Pulmonary artery endothelial cell (primary cell): ENCODE measurements around the gene SH2D1B. TPM values are rescaled to one million over a fixed set of nuclear protein-coding genes. Genes with fewer than 3 reads are reported as not detected.
A peak's percentile ranks its signal among the peaks of the same experiment; 100 is the strongest.

Experiments used
- DNase-seq: peaks from one replicate; pipeline ENCODE4 v3.0.0-alpha.2; 2011; ENCODE audit warnings: low read depth, low spot score
- total RNA-seq: library from RNA; depleted of rRNA; stranded (reverse); fragments of >200 nt; gene quantifications from 2 replicates; pipeline ENCODE4 v1.2.3, GENCODE V29; 2014

Gene SH2D1B
- total RNA-seq, 1 donor from 2014 or later: not detected

GRCh38 chr1:162398999-162399580, 12.8 kb downstream of the SH2D1B start:
- no peak for DNase-seq

DNA sequence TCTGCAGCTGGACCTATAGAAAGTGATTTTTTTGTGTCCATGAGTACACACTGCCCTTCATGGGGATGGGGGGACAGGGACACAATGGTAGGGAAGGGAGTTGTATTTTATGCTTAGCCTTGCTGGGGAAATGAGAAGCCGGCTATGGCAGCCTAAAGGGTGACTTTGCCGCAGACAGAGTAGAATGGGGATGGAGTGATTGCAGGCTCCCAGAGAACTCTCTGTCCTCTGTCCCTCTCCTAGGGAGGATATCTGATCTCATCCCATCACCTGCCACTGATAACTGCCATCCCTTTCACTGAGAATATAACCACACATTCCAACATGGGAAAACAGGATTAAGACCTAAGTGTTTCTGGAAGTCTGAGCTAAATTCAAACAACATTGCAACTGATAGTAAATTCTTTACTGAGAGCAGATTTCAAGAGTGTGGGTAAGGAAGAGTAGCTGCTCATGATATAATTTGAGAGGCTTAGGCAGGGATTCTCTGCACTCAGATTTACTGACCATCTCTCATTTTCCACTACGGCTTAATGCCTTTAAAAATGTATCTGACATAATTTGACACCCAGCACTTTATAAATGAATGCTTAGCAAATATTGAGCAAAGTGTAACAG, 13.9 kb downstream of the SH2D1B start:
- no peak for DNase-seq

DNA sequence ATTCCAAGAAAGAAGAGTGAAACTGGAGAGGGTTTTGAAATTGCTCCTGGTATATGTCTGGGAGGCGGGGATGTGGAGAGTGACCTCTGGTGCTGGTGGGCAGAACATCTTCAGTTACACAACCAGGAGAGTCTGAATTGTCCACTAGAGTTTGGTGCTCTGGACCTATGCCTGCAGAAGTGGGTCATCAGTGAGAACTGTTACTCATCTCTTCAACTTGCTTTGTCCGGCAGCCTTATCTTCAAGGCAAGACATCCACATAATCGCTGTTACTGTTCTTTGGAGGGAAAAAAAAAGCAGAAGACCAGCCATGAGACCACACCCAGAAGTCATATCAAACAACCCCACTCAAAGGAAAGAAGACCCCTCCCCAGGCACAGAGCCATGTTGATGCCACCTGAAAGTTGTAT, 14.9 kb downstream of the SH2D1B start:
- DNase-seq: no peak

DNA sequence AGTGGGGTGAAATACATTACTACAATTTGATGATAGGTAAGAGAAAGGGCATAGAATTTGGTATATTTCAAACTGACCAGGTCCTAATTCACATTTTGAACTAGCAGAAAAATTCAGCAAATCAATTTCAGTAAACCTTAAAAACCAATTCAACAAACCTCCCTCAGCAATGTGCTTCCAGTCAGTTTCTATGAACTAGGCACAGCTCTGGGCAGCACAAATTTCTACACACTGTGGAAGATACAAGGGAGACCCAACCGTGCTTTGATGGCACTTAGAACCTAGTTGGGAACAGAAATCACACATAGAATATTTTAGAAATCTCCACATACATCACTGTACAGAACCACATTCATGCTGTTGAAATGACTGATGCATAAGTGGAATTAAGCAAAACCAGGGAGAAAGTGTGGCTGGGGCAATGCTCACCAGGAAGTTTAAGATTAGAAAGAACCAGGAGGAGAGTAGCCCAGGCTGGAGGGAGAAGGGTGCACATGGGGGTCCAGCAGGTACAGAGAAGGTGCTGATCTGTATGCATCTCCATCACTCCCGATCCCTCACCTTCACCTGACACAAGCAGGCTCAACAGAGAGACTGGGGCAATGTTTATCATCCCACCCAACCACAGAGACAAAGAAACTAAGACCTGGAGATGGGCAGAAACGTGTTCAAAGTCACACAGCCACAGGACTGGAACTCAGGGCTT, 15.6 kb downstream of the SH2D1B start:
- DNase-seq: no peak

- peak; percentile 15 for DNase-seq
Measured at GRCh38 chr1:162391790-162392563, 20.0 kb downstream of the SH2D1B start.

DNA sequence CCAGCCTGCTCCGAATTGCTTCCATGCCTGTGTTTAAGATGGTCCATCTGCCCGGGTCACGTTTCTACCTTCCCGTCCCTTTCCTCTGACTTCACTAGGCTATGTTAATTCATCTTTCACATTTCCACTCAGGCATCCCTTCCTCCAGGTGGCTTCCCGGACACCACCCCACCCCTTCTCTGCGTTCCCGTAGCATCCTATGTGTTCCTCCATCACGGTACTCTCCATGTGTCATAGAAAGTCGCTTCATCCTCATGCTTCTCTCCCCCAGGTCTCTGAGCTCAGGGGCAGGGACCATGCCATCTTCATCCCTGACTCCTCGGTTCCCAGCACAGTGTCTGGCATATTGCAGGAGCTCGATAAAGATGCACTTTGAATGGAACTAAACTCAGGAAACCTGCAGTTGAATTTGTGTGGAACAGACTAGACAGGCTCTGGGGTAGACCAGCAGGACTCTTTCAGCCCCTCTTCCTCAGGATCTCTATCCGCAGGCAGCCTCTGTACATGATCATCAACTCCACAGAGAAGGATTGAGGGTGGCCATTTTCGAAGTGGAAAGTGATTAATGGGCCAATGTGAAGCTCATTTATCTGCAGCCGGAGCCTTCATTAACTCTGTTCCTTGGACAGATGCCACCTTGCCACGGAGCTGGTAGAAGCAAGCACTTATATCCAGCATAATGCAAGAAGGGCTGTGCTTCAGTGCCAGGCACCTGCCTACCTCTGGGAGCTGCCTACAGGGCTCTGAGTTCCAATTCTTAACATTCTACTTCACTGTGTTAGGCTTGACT, 21.3 kb downstream of the SH2D1B start:
- no peak for DNase-seq

- DNase-seq: no peak
Measured at GRCh38 chr1:162389971-162390370, 22.0 kb downstream of the SH2D1B start.

- DNase-seq: no peak
Measured at GRCh38 chr1:162389021-162389818, 22.7 kb downstream of the SH2D1B start.

GRCh38 chr1:162388615-162389014, 23.3 kb downstream of the SH2D1B start:
- no peak for DNase-seq

- no peak for DNase-seq
Measured at GRCh38 chr1:162388083-162388594, 23.8 kb downstream of the SH2D1B start.

DNA sequence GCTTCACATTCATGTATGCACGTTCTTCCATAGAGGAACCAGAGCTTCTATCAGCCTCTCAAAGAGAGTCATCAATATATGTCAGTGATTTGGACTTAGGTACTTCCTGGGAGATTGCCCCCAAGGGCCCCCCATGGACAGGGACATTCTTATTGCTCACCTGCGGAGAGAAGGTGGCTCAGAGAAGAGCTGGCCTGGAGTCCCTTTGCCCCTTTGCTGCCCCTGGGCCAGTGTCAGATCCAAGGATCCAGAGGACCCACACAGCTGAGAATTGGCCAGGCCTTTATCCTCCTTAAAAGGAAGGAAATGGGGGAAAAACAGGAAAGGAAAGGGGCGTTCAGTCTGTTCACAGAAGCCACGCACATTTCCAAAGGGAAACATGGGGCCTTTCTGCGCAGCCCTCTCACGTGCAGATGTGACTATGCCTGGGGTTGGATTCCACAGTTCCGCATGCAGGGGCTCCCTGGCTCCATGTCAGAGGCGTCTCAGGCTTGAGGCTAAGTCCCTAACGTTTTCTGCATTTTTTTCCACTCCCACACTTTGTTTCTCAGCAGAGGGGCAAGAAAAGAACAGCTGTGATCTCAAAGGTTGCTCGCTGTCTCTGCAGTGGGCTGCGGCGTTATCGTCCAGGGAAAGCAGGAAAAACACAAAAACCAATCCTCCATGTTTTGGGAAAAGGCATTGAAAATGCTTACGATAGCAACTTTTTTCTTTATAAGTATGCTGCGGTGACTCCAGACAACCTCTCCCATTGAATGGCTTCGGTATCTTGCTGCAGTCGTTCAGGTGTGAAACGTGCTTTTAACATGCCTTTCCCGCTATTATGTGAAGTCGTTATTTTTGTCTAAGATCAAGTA, 24.5 kb downstream of the SH2D1B start:
- no peak for DNase-seq

- no peak for DNase-seq
Measured at GRCh38 chr1:162386292-162387225, 25.4 kb downstream of the SH2D1B start.

DNA sequence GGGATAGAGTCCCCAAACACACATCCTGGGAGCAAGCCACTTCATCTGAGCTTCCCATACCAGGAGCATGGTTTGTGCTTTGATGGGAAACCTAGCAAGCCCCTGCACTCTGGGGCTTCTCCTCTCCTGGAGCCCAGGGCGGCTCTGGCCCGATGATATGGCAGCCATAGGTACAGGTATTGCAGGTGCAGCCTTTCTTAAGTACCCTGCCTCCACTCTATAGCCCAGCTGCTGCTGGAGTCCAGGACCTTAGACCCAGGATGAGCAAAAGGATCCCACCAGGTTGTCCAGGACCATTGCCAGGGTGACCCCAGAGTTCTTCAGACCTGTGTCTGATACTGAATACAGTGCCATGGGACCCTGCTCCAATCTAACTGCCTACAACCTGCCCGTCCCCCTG, 26.2 kb downstream of the SH2D1B start:
- no peak for DNase-seq

DNA sequence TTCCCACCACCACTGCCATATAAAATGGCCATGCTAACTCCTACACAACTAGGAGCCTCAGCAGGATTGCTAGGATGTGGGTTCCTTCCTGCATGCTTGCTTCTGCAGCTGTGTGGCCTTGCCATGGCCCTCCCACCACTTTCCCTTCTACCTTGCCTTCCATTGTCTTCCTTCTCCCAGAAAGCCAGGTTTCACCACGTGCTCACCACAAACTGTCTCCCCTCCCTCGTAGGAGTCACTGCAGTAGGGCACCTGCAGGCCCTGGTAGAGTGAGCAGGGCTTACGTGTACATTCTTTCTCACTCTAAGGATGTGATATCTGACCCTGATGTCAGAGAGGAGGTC, 26.7 kb downstream of the SH2D1B start:
- no peak for DNase-seq

- no peak for DNase-seq
Measured at GRCh38 chr1:162384601-162385279, 27.2 kb downstream of the SH2D1B start.

- no peak for DNase-seq
Measured at GRCh38 chr1:162384116-162384515, 27.8 kb downstream of the SH2D1B start.

GRCh38 chr1:162383516-162383915, 28.4 kb downstream of the SH2D1B start:
- DNase-seq: no peak

- DNase-seq: no peak
Measured at GRCh38 chr1:162383091-162383490, 28.8 kb downstream of the SH2D1B start.
